DMS79 (cell line): Measurements from ENCODE around the gene MARCHF3.

Source experiments
- DNase-seq: peaks from one replicate; lab custom pipeline; 2025; lab: John Stamatoyannopoulos, UW

Gene MARCHF3

GRCh38 chr5:126982926-126983873 is 47.2 kb downstream of the MARCHF3 start:
- no peak for DNase-seq

DNA sequence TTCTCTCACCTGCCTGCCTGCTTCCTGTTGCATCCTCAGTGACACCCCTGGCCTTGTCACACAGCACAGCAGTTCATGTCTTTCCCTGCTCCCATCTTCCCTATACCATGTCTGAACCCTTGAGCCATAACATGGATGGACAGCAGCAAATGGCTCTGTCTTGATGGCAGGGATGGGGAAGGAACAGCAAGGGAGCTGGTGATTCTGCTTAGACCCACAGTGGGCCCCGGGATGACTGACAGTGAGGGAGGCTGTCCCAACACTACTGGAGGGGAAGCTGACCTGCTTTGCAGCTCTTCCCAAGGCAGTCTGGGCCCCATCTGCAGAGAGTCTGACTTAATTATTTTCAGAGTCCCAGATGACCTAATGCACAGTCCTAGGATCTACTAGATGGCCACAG is 48.2 kb downstream of the MARCHF3 start:
- no peak for DNase-seq

DNA sequence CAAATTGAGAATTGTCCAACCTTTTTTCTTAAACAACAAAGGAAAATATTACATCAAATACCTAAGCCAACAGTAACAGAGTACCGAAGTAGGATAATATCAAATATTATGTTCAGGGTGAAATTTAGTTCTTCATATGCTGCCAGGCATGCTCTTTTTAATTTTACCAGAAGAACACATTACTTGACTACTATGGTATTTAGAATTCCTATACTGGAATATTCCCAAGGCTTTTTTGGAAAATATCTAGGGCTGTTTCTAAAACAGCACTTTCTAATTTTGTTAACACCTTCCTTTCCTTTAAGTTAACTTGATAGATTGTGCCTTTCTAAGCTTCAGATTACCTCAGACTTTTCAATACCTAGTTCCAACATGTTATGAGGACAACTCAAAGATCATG is 48.7 kb downstream of the MARCHF3 start:
- DNase-seq, result no peak

DNA sequence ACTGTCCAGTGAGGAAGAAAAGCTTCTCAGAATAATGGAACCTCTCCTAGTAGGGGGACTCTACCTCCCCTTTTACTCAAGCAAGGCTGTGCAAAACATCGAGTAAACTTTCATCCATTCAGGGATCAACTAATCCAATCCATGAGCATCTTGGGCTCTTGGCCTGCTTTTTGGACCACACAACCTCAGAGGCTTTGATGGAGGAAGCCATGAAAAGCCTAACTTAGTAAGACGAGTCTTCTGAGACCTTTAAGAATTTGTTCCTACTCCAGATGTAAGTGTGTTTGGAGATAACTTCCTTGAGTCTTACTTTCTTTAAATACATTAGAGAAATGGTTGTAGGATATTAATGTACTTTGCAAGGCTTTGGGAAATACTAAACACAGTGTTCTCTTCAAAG is 49.1 kb downstream of the MARCHF3 start:
- DNase-seq, result no peak

- no peak for DNase-seq
Measured at GRCh38 chr5:126978258-126978657, 52.1 kb downstream of the MARCHF3 start.

DNA sequence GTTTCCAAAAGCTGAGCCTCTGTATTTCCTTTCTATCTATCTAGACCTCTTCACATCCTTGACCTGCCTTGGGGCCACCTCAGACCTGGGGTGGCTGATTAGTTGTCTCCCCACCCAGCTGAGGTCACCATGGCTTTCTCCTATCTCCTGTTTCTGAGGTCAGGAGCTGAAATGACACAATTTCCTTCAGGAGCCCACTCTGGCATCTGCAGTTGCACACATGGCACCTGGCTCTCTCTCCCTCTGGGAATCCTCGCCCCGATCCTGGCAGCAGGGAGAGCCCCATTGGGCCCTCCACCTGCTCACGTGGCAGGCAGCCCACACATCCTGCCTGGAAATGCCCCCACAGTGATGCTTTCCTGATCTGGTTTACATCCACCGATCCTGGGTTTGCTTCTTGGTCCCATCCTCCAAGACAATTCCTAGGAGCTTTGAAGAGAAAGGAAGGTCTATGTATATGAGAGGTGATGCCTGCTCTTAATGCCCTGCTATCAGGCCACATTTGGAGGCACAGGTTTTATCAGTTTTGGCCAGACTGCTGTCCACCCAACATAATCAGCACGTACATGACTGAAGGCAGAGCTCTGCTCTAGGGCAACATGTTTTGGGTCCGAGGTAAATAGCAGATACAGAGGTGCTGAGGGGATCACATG is 53.7 kb downstream of the MARCHF3 start:
- no peak for DNase-seq

DNA sequence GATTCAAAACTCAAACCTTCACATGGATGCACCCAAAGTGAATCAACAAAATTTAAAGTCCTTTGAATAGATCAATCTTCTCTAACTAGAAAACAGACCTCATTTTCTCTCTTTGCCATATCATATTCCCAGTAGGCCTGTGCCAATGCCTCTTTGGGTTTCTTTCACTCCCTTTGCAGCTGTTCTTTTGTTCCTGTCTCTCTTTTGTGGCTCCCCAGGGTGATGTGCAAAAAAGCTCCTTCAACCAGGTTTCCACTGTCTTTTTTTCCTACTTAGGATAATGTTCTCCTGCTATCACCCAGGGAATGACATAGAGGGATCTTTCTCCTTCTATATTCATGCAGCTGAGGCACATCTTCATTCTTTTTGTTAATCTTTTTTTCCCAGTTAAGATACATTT is 54.6 kb downstream of the MARCHF3 start:
- no peak for DNase-seq

GRCh38 chr5:126973193-126973592 is 57.2 kb downstream of the MARCHF3 start:
- no peak for DNase-seq

DNA sequence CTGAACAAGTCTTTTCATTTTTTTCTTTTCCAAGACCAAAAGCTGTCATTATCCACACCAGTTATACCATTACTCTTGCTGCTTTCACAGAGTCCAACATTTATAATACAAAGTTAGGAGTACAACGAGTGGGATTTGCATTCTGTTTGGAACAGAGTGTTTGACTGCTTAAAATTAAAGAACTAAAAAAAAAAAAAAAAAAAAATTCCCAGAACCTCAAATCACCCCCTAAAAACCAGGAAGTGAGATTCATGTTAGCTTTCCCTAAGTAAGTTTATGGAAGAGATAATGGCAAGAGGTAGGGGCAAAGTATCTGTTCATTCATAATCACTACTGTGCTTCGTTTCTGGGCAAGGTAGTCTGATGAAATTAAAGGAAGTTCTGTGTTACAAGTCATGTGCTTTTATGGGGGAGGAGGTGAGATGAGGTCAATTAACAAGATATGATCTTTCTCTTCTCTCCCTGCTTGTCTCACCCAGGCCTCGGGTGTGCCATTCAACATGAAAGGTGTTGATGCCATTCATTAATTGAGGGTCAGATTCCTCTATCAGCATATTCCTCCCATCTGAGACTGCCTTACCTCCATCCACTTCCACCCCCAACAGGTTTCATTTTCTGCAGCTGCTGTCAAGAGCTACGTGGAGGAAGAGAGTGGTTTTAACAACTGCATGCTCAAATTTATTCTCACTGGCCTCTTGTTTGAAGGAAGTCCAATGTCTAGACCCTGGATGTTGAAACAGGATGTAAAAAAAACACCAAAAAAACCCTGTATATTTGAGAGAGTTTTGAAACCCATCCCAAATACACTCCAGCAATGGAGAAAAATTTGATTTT is 58.1 kb downstream of the MARCHF3 start:
- no peak for DNase-seq

GRCh38 chr5:126971455-126972031 is 58.8 kb downstream of the MARCHF3 start:
- no peak for DNase-seq

- DNase-seq, result no peak
Measured at GRCh38 chr5:126970517-126971017, 59.8 kb downstream of the MARCHF3 start.

- DNase-seq, result no peak
Measured at GRCh38 chr5:126969548-126969947, 60.8 kb downstream of the MARCHF3 start.

DNA sequence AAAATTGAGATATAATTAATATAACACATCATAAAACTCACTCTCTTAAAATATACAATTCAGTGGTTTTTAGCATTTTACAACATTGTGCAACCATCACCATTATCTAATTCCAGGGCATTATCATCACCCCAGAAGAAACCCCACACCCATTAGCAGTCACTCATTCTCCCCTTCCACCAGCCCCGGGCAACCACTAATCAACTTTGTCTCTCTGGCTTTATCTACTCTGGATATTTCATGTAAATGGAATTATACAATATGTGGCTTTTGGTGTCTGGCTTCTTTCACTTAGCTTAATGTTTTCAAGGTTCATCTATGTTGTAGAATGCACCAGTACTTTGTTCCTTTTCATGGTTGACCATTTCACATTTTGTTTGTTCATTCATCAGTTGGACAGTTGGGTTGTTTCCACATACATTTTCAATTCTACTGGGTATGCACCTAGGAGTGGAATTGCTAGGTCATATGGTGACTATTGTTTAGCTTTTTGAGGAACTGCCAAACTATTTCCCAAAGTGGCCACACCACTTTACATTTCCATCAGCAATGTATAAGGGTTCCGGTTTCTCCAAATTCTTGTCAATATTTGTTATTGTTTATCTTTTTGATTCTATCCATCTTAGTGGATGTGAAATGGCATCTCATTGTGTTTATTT is 62.4 kb downstream of the MARCHF3 start:
- no peak for DNase-seq

- DNase-seq, result no peak
Measured at GRCh38 chr5:126965487-126965886, 64.9 kb downstream of the MARCHF3 start.

- DNase-seq, result no peak
Measured at GRCh38 chr5:126965061-126965475, 65.3 kb downstream of the MARCHF3 start.

DNA sequence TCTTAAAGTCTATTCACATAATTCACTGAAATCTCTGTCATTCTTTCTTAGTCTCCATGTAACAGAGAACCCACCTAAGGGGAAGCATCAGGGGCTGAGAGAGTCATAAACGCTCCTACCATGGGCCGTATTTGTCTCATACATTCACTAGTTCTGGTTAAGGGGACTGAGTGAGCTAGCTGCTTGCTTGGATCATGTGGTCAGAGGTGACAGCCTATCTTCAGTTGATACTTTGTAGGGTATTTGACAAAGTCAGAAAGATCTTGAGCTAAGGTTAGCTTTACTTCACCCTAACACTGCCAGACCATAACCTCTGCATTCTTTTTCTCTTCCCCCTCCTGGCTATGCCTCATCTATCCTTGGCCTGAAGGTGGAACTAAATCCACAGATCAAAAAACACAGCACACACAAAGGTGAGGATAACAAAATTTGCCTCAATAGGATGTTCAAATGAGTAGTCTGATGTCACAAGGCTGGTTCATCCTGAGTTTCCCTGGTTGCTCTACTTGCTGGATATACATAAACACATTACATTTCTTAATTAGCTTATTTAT is 66.5 kb downstream of the MARCHF3 start:
- no peak for DNase-seq

GRCh38 chr5:126961702-126962101 is 68.7 kb downstream of the MARCHF3 start:
- DNase-seq, result no peak

GRCh38 chr5:126961128-126961527 is 69.2 kb downstream of the MARCHF3 start:
- no peak for DNase-seq

DNA sequence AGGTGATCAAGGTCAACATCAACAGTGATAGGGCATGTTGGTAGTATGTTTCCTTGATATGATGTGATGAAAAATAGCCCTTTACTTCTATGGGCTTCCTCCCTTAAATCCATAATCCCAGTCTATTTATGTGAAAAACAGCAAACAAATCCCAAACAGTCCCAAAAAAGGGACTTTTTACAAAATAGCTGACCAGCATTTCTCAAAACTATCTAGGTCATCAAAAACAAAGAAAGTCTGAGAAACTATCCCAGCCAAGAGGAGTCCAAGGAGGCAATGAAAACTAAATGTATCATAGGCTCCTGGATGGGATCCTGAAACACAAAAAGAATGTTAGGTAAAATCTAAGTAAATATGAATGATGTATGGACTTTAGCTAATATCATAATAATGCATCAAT is 71.2 kb downstream of the MARCHF3 start:
- DNase-seq, result no peak

- no peak for DNase-seq
Measured at GRCh38 chr5:126956991-126957390, 73.4 kb downstream of the MARCHF3 start.

DNA sequence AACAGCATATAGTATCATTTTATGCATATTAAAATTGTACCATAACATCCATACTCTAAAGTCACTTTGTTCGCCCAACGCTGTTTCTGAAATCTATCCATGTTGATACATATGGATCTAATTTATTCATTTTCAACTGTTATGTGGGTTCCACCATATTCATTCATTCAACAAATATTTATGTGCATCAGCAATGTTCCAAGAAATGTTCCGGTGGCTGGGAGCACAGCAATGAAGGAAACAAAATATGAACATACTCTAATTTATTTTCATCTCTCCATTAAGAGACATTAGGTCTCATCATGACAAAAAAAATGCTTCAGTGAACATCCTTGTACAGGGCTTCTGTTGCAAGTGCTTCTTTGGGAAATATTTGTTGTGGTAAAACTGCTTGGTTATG is 75.4 kb downstream of the MARCHF3 start:
- DNase-seq, result no peak
